GM12878 (cell line): Measurements from ENCODE around the gene RPS6KA2. TPM values are rescaled to one million over a fixed set of nuclear protein-coding genes. Genes with fewer than 3 reads are reported as not detected.

Experiments used
- ATAC-seq: fragments of 200-7000 bp; cut with Tn5 transposase; 3 replicates; pipeline ENCODE4 v1.9.1; 2020; ENCODE audit warnings: mild to moderate bottlenecking, moderate library complexity
- BruUV-seq: library from RNA; stranded (reverse); fragments of 400-500 nt; replicated peaks from 2 replicates; lab custom pipeline; 2021; lab: Mats Ljungman, UMichigan
- CTCF ChIA-PET: fragments of 300-600 bp; sonication (Branson Sonifier 250); formaldehyde crosslinking; extraction: SDS; loops from one replicate; lab custom pipeline; 2021; ENCODE audit warnings: inconsistent platforms; lab: Yijun Ruan, JAX
- POLR2A ChIA-PET: fragments of 350-600 bp; formaldehyde crosslinking; extraction: SDS; loops from one replicate; lab custom pipeline; 2021; ENCODE audit warnings: inconsistent platforms; lab: Charles Lee
- RAD21 ChIA-PET: fragments of 300-600 bp; sonication (Branson Sonifier 250); formaldehyde crosslinking; loops from one replicate; lab custom pipeline; 2023; ENCODE audit warnings: antibody characterized with exemption; ENCODE audit not compliant: unreplicated experiment; lab: Charles Lee
- SMC1A ChIA-PET: fragments of 300-600 bp; sonication (Branson Sonifier 250); formaldehyde crosslinking; loops from one replicate; lab custom pipeline; 2023; ENCODE audit not compliant: unreplicated experiment, uncharacterized antibody; lab: Charles Lee
- DNase-seq: peaks from one replicate; pipeline ENCODE4 v3.0.0-alpha.2; 2011; ENCODE audit warnings: low read depth, low spot score
- FAIRE-seq: peaks from 3 replicates; lab custom pipeline; 2011; peaks lifted over from hg19 to GRCh38; lab: Jason Lieb, UNC
- H2AFZ ChIP-seq: 2 replicates; pipeline ENCODE4 v1.6.0; 2011; ENCODE audit warnings: low read depth, low read length, control low read depth; ENCODE audit not compliant: control insufficient read depth
- H3K27ac ChIP-seq: 2 replicates; pipeline ENCODE4 v1.5.1; 2011; ENCODE audit warnings: control low read depth; ENCODE audit not compliant: control insufficient read depth, insufficient read depth
- H3K27me3 ChIP-seq, 2 experiments: replicated peaks in 1 of 2; 2 replicates each; pipeline versions ENCODE4 v1.6.0 to v1.6.1; 2011; ENCODE audit warnings: low read length in 1 of 2; ENCODE audit not compliant: control insufficient read depth in 2 of 2, insufficient read depth in 2 of 2
- H3K36me3 ChIP-seq, 2 experiments: 2 replicates each; pipeline ENCODE4 v1.5.1; 2011; ENCODE audit warnings: low read length in 1 of 2; ENCODE audit not compliant: control insufficient read depth in 2 of 2, insufficient read depth in 2 of 2
- H3K4me1 ChIP-seq: 2 replicates; pipeline ENCODE4 v1.6.1; 2011; ENCODE audit warnings: mild to moderate bottlenecking, low read length, moderate library complexity, mixed read lengths; ENCODE audit not compliant: control insufficient read depth, insufficient read depth
- H3K4me2 ChIP-seq: 2 replicates; pipeline ENCODE4 v1.6.0; 2011; ENCODE audit warnings: control low read depth; ENCODE audit not compliant: control insufficient read depth, insufficient read depth
- H3K4me3 ChIP-seq: fragments of 200-600 bp; sonication (generic); 2 replicates; pipeline ENCODE4 v1.5.1; 2016
- H3K79me2 ChIP-seq: 2 replicates; pipeline ENCODE4 v1.6.0; 2011; ENCODE audit warnings: low read length; ENCODE audit not compliant: control insufficient read depth, insufficient read depth
- H3K9ac ChIP-seq: 2 replicates; pipeline ENCODE4 v1.8.0; 2011; ENCODE audit warnings: low read length, control low read depth, mixed read lengths; ENCODE audit not compliant: control insufficient read depth, insufficient read depth
- H3K9me3 ChIP-seq: replicated peaks from 3 replicates; pipeline ENCODE4 v1.5.1; 2011; ENCODE audit warnings: mild to moderate bottlenecking, low read length; ENCODE audit not compliant: control insufficient read depth, insufficient read depth
- H4K20me1 ChIP-seq: 2 replicates; pipeline ENCODE4 v1.6.0; 2011; ENCODE audit not compliant: control insufficient read depth, insufficient read depth
- BCL3 ChIP-seq: IDR thresholded peaks from 2 replicates; pipeline ENCODE4 v1.6.1; 2011; ENCODE audit warnings: borderline replicate concordance, low read depth, mild to moderate bottlenecking, moderate library complexity, low read length; ENCODE audit not compliant: insufficient read depth, poor library complexity, severe bottlenecking
- CREM ChIP-seq: IDR thresholded peaks from 2 replicates; pipeline ENCODE4 v1.6.1; 2014; ENCODE audit warnings: antibody characterized with exemption, low read depth
- NR2C1 ChIP-seq: fragments of 450-650 bp; IDR thresholded peaks from 2 replicates; pipeline ENCODE4 v1.6.1; 2017; ENCODE audit warnings: antibody characterized with exemption, mild to moderate bottlenecking, moderate library complexity
- RELA ChIP-seq: fragments of 450-650 bp; IDR thresholded peaks from 2 replicates; pipeline ENCODE4 v1.8.0; 2014; ENCODE audit warnings: borderline replicate concordance; ENCODE audit not compliant: partially characterized antibody
- SMARCA5 ChIP-seq: fragments of 450-650 bp; IDR thresholded peaks from 2 replicates; pipeline ENCODE4 v1.6.1; 2017; ENCODE audit warnings: mild to moderate bottlenecking
- SP1 ChIP-seq: IDR thresholded peaks from one replicate; pipeline ENCODE4 v1.6.1; 2011; ENCODE audit warnings: low read depth, low read length
- ZNF592 ChIP-seq: fragments of 450-650 bp; IDR thresholded peaks from 2 replicates; pipeline ENCODE4 v1.6.1; 2017; ENCODE audit warnings: mild to moderate bottlenecking, moderate library complexity
- WGBS: methylation state at CpG from one replicate; pipeline ENCODE4 v1.1.6; 2016; ENCODE audit warnings: low lambda C conversion rate; ENCODE audit not compliant: insufficient replicate concordance, insufficient coverage; ENCODE audit errors: missing lambda C conversion rate; 5-methylcytosine and 5-hydroxymethylcytosine counted together
- in situ Hi-C: fragments of 300-500 bp; cut with MboI; formaldehyde crosslinking; loops from 9 replicates; pipeline ENCODE4 v1.14.3; 2018; ENCODE audit warnings: mixed read lengths
- intact Hi-C: fragments of 100-400 bp; cut with micrococcal nuclease; formaldehyde crosslinking; loops from one replicate; pipeline ENCODE4 v1.14.2; 2022; ENCODE audit not compliant: unreplicated experiment
- polyA plus RNA-seq, 11 experiments: library from polyadenylated mRNA; depleted of rRNA in 4 of 11; unstranded in 6 of 11; stranded (reverse) in 5 of 11; fragments of >200 nt; fragmentation: Nextera tagmentation in 4 of 11; fragmentation: Illumina TruSeq in 1 of 11; extraction: Ambion mirVana in 4 of 11; extraction: Trizol in 1 of 11; gene quantifications; 1 replicate in 1 of 11; 2 replicates in 10 of 11; pipeline versions ENCODE4 v1.2.1 to v1.2.3, GENCODE V29; 2011 to 2016; ENCODE audit warnings: inconsistent platforms in 2 of 11, missing spikeins in 2 of 11, low read depth in 1 of 11
- total RNA-seq, 4 experiments: library from RNA; depleted of rRNA in 3 of 4; stranded (reverse); fragments of >200 nt in 3 of 4; fragmentation: Illumina TruSeq in 1 of 4; extraction: Trizol in 1 of 4; gene quantifications; 2 replicates each; pipeline versions ENCODE4 v1.2.1 to v1.2.3, GENCODE V29; 2013 to 2021
- TF ChIP-seq, protein P1 (sequence below): fragments of 450-650 bp; formaldehyde crosslinking; IDR thresholded peaks from 2 replicates; pipeline ENCODE4 v1.5.0; 2022; ENCODE audit warnings: mild to moderate bottlenecking, missing genetic modification characterization
- TF ChIP-seq, protein P2 (sequence below): fragments of 450-650 bp; IDR thresholded peaks from 2 replicates; pipeline ENCODE4 v1.6.1; 2016; ENCODE audit warnings: mild to moderate bottlenecking

Gene RPS6KA2
- total and polyA plus RNA-seq, 10 of the 15 experiments (the other 5 are each of a cell fraction or from before 2014, with no cell fraction given) = 0.02 to 1.0 (median 0.22) TPM; not detected in 1

- SMC1A ChIA-PET = no interaction called here
- FAIRE-seq = no peak
- Histone ChIP-seq H3K27me3 (peaks cover 0 to 4% of the 10 kb centered on the region in 2 experiments; a peak in 2 of 4 replicates), H3K36me3 (no peaks in the 10 kb centered on the region), H4K20me1 (no peaks in the 10 kb centered on the region), H3K9me3 (no peaks in the 10 kb centered on the region)
- intact Hi-C loops = no loop called here
- no TSS peak for BruUV-seq
- 65% methylated on average over 14 of the region's 14 CpGs for WGBS
- no peak for TF ChIP-seq BCL3
- no peak for TF ChIP-seq CREM
- TF ChIP-seq SP1 = no peak
- no peak for TF ChIP-seq NR2C1
- TF ChIP-seq SMARCA5 = no peak
- TF ChIP-seq ZNF592 = no peak
- TF ChIP-seq, protein P1, sequence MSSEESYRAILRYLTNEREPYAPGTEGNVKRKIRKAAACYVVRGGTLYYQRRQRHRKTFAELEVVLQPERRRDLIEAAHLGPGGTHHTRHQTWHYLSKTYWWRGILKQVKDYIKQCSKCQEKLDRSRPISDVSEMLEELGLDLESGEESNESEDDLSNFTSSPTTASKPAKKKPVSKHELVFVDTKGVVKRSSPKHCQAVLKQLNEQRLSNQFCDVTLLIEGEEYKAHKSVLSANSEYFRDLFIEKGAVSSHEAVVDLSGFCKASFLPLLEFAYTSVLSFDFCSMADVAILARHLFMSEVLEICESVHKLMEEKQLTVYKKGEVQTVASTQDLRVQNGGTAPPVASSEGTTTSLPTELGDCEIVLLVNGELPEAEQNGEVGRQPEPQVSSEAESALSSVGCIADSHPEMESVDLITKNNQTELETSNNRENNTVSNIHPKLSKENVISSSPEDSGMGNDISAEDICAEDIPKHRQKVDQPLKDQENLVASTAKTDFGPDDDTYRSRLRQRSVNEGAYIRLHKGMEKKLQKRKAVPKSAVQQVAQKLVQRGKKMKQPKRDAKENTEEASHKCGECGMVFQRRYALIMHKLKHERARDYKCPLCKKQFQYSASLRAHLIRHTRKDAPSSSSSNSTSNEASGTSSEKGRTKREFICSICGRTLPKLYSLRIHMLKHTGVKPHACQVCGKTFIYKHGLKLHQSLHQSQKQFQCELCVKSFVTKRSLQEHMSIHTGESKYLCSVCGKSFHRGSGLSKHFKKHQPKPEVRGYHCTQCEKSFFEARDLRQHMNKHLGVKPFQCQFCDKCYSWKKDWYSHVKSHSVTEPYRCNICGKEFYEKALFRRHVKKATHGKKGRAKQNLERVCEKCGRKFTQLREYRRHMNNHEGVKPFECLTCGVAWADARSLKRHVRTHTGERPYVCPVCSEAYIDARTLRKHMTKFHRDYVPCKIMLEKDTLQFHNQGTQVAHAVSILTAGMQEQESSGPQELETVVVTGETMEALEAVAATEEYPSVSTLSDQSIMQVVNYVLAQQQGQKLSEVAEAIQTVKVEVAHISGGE (CRISPR knock-in tag) = no peak
- TF ChIP-seq RELA = no peak
- TF ChIP-seq, protein P2, sequence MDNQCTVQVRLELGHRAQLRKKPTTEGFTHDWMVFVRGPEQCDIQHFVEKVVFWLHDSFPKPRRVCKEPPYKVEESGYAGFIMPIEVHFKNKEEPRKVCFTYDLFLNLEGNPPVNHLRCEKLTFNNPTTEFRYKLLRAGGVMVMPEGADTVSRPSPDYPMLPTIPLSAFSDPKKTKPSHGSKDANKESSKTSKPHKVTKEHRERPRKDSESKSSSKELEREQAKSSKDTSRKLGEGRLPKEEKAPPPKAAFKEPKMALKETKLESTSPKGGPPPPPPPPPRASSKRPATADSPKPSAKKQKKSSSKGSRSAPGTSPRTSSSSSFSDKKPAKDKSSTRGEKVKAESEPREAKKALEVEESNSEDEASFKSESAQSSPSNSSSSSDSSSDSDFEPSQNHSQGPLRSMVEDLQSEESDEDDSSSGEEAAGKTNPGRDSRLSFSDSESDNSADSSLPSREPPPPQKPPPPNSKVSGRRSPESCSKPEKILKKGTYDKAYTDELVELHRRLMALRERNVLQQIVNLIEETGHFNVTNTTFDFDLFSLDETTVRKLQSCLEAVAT = no peak
- TF ChIP-seq, all 136 proteins: peak for 0
- Histone ChIP-seq H3K4me3 (no peak overlapping the region), H3K27ac (no peak overlapping the region), H3K79me2 (no peaks in the 10 kb centered on the region), H2AFZ (no peak overlapping the region), H3K9ac (no peak overlapping the region), H3K4me1 (no peaks in the 10 kb centered on the region), H3K4me2 (no peak overlapping the region)
- in situ Hi-C loops = no loop called here
- RAD21 ChIA-PET = no interaction called here
- POLR2A ChIA-PET = no interaction called here
- CTCF ChIA-PET = no interaction called here
- DNase-seq (no peak), ATAC-seq (no peak)
Measured at GRCh38 chr6:166676270-166676860, 49.3 kb upstream of the RPS6KA2 start.
